ENCODE data around the gene EPB41L1. TPM values are rescaled to one million over a fixed set of nuclear protein-coding genes. Genes with fewer than 3 reads are reported as not detected.

The EPB41L1 gene
- total RNA-seq, 1 experiment from 2014 or later = 134 TPM

DNA sequence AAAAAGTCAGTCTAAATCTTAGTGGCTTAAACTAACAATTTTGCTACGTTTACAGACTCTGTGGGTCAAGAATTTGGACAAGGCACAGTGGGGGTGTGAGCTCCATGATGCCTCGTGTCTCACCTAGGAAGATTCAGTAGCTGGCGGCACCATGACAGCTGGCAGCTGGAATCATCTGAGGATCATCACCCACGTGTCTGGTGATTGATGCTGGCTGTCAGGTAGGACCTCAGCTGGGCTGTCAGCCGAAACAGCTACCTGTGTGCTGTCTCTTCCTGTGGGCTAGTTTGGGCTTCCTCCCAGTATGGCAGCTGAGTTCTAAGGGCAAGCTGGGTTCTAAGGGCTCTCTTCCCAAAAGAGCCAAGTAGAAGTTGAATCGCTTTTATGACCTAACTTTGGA is 125.2 kb downstream of the EPB41L1 start:
- BruUV-seq (replicated peaks) = no TSS peak
- no peak overlapping the region for H3K4me3 ChIP-seq
- TF ChIP-seq EZH2 (IDR thresholded peaks at IDR 0.05; ENCODE audit: low read depth) = no peak
- TF ChIP-seq, protein P1, sequence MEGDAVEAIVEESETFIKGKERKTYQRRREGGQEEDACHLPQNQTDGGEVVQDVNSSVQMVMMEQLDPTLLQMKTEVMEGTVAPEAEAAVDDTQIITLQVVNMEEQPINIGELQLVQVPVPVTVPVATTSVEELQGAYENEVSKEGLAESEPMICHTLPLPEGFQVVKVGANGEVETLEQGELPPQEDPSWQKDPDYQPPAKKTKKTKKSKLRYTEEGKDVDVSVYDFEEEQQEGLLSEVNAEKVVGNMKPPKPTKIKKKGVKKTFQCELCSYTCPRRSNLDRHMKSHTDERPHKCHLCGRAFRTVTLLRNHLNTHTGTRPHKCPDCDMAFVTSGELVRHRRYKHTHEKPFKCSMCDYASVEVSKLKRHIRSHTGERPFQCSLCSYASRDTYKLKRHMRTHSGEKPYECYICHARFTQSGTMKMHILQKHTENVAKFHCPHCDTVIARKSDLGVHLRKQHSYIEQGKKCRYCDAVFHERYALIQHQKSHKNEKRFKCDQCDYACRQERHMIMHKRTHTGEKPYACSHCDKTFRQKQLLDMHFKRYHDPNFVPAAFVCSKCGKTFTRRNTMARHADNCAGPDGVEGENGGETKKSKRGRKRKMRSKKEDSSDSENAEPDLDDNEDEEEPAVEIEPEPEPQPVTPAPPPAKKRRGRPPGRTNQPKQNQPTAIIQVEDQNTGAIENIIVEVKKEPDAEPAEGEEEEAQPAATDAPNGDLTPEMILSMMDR (conservative IDR thresholded peaks at IDR 0.05) = no peak
- no peak overlapping the region for H3K27ac ChIP-seq
- CTCF ChIA-PET = interaction anchor here (0.6 to 0.7 kb wide), 2 partner anchors 35 to 51 kb away, joined by 3 to 4 read pairs; no protein-coding TSS in a partner anchor
- DNase-seq = no peak
- H3K36me3 ChIP-seq (ENCODE audit: low read depth) = no peaks in the 10 kb centered on the region
- H3K4me1 ChIP-seq (replicated peaks; ENCODE audit: insufficient read depth) = no peaks in the 10 kb centered on the region
- no peaks in the 10 kb centered on the region for H3K79me2 ChIP-seq (ENCODE audit: low read depth)
- H3K9me2 ChIP-seq (ENCODE audit: insufficient read depth) = no peaks in the 10 kb centered on the region
- intact Hi-C loops (cut with micrococcal nuclease; ENCODE audit: unreplicated experiment) = no loop called here
- no peak overlapping the region for H2AFZ ChIP-seq
- POLR2A ChIA-PET (ENCODE audit: unreplicated experiment) = interaction anchor here (0.6 kb wide), 1 partner anchor 183 kb away, joined by 5 read pairs; no protein-coding TSS in a partner anchor
- no peaks in the 10 kb centered on the region for H3K9me3 ChIP-seq (ENCODE audit: insufficient read depth, low read depth)
- H3F3A ChIP-seq (ENCODE audit: insufficient read depth, low read depth) = no peaks in the 10 kb centered on the region
- H4K20me1 ChIP-seq (ENCODE audit: insufficient read depth) = no peaks in the 10 kb centered on the region
- H3K27me3 ChIP-seq (ENCODE audit: insufficient read depth, low read depth) = peaks cover 71% of the 10 kb centered on the region
- no peak overlapping the region for H3K4me2 ChIP-seq

GRCh38 chr20:36281785-36282380 is 127.3 kb downstream of the EPB41L1 start:
- Histone ChIP-seq H3K27me3 (ENCODE audit: insufficient read depth, low read depth) (peaks cover 83% of the 10 kb centered on the region), H4K20me1 (ENCODE audit: insufficient read depth) (no peaks in the 10 kb centered on the region), H3K36me3 (ENCODE audit: low read depth) (no peaks in the 10 kb centered on the region), H3K9me3 (ENCODE audit: insufficient read depth, low read depth) (no peaks in the 10 kb centered on the region), H3K4me3 (no peak overlapping the region), H3K9me2 (ENCODE audit: insufficient read depth) (no peaks in the 10 kb centered on the region), H3K27ac (no peak overlapping the region), H2AFZ (no peak overlapping the region), H3K4me1 (replicated peaks; ENCODE audit: insufficient read depth) (no peaks in the 10 kb centered on the region), H3K79me2 (ENCODE audit: low read depth) (no peaks in the 10 kb centered on the region), H3K4me2 (no peak overlapping the region), H3F3A (ENCODE audit: insufficient read depth, low read depth) (no peaks in the 10 kb centered on the region)
- intact Hi-C loops (cut with micrococcal nuclease; ENCODE audit: unreplicated experiment) = no loop called here
- CTCF ChIA-PET = no interaction called here
- no peak for TF ChIP-seq EZH2 (IDR thresholded peaks at IDR 0.05; ENCODE audit: low read depth)
- TF ChIP-seq, protein P1 (conservative IDR thresholded peaks at IDR 0.05) = no peak
- POLR2A ChIA-PET (ENCODE audit: unreplicated experiment) = no interaction called here
- DNase-seq = no peak
- no TSS peak for BruUV-seq (replicated peaks)

Other genes with a start within 250 kb of the EPB41L1 start
- 56.6 and 95.0 TPM in 2 replicates for gene SCAND1, start 200.2 kb upstream of the EPB41L1 start, total RNA-seq (2021)
- gene CNBD2, start 186.2 kb upstream of the EPB41L1 start, total RNA-seq (2021) = 6.2 and 7.3 TPM in 2 replicates
- gene AAR2, start 81.7 kb downstream of the EPB41L1 start, total RNA-seq (2021) = 19.4 and 25.7 TPM in 2 replicates
- gene DLGAP4, start 151.6 kb downstream of the EPB41L1 start, total RNA-seq (2021) = 62.6 and 63.0 TPM in 2 replicates